RKO (cell line): ENCODE measurements around the gene FAM200A.

Experiments
- DNase-seq: peaks from one replicate; pipeline ENCODE4 v3.0.0-alpha.2; 2016; ENCODE audit warnings: low spot score

Gene FAM200A

DNA sequence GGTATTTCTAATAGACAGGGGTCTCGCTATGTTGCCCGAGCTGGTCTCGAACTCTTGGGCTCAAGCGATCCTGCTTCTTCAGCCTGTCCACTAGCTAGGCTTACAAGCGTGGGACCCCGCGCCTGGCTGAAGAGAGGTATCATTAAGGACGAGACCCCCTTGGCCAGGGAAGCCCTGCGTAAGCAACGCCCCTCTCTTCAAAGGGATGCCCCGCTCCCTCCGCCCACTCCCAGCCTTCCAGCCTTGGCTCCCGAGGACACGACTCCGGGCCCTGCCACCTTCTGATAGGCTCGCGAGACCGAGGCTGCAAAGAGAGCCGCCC is 47.7 kb downstream of the FAM200A start:
- no peak for DNase-seq

DNA sequence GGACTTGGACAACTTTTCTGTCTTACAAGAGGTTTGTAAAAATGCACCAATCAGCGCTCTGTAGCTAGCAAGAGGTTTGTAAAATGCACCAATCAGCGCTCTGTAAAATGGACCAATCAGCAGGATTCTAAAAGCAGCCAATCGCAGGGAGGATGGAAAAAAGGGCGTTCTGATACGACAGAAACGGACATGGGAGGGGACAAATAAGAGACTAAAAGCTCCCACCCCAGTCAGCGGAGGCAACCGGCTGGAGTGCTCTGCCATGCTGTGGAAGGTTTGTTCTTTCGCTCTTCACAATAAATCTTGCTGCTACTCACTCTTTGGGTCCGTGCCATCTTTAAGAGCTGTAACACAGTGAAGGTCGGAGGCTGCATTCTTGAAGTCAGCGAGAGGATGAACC is 50.7 kb downstream of the FAM200A start:
- peak; percentile 63 for DNase-seq

DNA sequence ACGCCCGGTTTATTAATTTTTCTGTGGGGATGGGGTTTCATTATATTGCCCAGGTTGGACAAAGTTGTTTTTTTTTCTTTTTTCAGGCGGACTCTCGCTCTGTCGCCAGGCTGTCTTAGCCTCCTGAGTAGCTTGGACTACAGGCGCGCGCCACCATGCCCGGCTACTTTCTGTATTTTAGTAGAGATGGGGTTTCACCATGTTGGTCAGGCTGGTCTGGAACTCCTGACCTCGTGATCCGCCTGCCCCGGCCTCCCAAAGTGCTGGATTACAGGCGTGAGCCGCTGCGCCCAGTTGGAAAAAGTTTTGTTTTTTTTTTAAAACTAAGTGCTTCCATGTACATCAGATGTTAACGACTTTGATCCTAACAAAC is 51.3 kb downstream of the FAM200A start:
- DNase-seq: no peak

DNA sequence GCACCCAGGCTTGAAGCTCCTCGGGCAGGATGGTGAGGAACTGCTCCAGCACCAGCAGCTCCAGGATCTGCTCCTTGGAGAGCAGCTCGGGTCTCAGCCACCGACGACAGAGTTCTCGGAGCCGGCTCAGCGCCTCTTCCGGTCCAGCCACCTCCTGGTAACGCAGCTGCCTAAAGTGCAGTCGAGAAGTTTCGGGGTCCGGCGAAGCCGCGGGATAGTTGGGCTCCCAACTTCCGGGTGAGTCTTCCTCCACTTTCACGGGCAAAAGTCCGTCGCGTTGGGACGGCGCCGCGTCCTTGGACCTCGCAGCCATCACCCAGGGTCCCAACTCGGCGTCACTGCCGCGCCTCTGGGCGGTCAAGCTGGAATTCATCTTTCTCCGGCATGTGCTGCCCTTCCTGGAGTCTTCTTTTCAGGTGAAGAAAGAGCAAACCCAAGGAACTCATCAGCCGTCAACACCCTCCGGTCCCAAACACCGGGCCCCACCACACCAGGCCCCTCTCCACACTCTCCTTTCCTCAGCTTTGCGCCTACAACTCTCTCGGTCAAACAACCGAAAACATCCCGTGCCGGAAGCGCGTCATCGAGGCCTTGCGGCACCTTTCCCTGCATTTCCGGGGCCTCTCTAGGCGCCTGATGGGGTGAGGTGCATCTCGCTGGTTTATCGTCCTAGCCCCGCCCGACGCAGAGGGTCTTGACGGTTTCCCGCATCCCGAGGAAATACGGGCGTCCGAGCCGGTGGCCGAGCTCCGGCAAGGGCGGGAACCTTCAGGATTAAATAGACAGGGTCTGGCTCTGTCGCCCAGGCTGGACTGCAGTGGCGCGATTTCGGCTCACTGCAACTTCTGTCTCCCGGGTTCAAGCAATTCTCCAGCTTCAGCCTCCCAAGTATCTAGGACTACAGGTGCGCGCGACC is 51.9 kb downstream of the FAM200A start, which contains the start of gene ZNF394:
Gene ZNF394 (minus strand): TSS at position 561 of the 916 bp plus-strand sequence. CDS start 188 bp downstream, at position 373.
- DNase-seq: peak; percentile 96

DNA sequence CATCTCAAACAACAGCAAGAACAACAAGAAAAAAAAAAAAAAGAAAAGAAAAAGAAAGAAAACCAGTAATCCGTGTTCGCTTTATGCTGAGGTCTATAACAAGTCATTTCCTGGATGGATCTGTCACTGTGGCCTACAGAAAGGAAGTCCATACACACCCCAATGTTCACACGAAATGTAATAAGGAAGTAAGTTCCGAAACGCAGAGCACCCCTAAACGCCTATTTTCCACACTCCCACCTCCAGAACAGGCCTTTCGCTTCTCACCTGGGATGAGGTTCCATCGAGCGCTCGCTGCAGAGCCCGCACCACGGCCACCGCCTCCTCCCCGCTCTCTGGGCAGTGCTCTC is 52.6 kb downstream of the FAM200A start:
- peak; percentile 59 for DNase-seq

DNA sequence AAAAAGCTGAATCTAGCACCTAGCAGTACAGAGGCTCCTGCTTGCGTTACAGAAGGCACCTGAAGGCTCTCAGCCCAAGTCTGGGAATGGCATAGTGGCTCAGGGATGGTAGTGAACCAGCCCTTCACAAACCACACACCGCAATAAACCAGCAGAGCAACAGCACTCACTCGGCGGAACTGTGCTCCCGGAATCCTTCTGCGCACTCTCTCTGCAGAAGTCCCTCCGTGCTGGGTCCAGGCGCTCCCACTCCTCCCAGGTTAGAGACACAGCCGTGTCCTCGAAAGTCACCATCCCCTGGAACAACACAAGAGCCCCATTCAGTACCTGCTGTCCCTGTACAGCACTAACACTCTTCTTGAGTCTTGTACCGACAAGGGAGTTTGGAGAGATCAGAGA is 53.4 kb downstream of the FAM200A start:
- DNase-seq: peak; percentile 76

DNA sequence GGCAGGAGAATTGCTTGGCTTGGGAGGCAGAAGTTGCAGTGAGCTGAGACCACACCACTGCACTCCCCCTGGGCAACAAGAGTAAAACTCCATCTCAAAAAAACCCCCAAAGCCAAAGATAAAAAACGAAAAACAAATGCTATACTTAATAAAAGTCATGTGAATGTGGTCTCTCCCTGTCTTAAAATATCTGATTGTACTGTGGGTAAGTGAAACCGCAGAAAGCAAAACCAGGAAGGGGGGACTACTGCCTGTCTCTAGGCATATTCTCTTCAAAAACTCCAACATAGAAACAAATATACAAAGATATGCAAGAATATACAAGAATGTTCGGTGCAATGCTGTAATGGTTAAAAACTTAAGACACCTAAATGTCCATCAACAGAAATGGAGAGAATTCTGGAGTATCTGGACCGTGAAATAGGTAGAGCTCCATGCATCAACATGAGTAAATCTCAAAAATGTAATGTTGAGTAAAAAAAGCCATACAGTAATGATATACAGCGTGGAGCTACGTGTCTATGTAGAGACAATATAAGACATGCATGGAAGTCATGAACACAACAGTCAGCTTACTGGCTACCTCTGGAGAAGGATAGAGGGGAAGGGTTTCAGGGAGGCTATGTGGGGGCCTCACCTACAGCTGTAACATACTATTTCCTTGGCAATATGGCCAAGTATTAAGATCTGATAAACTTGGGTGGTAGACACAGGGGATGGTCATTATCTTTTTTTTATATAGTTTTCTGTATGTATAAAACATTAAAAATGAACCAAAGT is 54.0 kb downstream of the FAM200A start:
- DNase-seq: peak; percentile 52
